Hepatocyte (in vitro differentiated cells): ENCODE data around the gene WASHC2C.

Source experiments
- EZH2 ChIP-seq: fragments of 200-600 bp; sonication (generic); IDR thresholded peaks from 2 replicates; pipeline ENCODE4 v1.6.1; 2016; ENCODE audit warnings: antibody characterized with exemption, mild to moderate bottlenecking, borderline replicate concordance
- EZH2phosphoT487 ChIP-seq: fragments of 200-600 bp; sonication (generic); IDR thresholded peaks from one replicate; pipeline ENCODE4 v1.6.1; 2018; ENCODE audit warnings: antibody characterized with exemption, mild to moderate bottlenecking, low read depth, moderate library complexity; ENCODE audit not compliant: unreplicated experiment, severe bottlenecking
- TF ChIP-seq, protein P1 (sequence below): fragments of 200-600 bp; sonication (generic); IDR thresholded peaks from 2 replicates; pipeline ENCODE4 v1.5.1; 2016; ENCODE audit warnings: antibody characterized with exemption, mild to moderate bottlenecking; ENCODE audit not compliant: poor library complexity

DNA sequence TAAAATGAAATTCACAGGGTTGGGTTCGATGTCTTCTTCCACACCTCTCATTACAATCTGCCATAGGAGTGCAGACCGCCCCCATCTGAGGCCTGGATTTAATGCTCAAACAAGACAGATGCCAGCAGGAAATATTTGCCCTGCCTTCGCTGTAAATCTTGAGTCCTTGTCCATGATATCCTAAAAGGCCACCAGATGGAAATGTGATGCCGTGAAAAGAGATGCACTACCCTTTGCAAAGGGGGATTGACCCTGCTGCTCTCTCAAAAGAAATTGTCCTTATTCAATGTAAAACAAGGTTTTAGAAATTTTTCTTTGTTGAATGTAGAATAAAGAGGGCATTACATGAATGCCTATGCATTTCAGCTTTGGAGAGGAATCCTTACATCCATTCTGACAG is 82.8 kb downstream of the WASHC2C start:
- TF ChIP-seq, protein P1, sequence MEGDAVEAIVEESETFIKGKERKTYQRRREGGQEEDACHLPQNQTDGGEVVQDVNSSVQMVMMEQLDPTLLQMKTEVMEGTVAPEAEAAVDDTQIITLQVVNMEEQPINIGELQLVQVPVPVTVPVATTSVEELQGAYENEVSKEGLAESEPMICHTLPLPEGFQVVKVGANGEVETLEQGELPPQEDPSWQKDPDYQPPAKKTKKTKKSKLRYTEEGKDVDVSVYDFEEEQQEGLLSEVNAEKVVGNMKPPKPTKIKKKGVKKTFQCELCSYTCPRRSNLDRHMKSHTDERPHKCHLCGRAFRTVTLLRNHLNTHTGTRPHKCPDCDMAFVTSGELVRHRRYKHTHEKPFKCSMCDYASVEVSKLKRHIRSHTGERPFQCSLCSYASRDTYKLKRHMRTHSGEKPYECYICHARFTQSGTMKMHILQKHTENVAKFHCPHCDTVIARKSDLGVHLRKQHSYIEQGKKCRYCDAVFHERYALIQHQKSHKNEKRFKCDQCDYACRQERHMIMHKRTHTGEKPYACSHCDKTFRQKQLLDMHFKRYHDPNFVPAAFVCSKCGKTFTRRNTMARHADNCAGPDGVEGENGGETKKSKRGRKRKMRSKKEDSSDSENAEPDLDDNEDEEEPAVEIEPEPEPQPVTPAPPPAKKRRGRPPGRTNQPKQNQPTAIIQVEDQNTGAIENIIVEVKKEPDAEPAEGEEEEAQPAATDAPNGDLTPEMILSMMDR: peak; percentile 23
- TF ChIP-seq EZH2phosphoT487 (no peak), EZH2 (no peak)
